Activated T-cell treated with anti-CD3 and anti-CD28 coated beads for 1 hour (primary cell): ENCODE measurements around the gene IL19.
A peak's percentile ranks its signal among the peaks of the same experiment; 100 is the strongest.

ENCODE experiments used
- DNase-seq: peaks from one replicate; pipeline ENCODE4 v3.0.0-alpha.2; 2020; ENCODE audit warnings: low read depth

IL19 gene

GRCh38 chr1:206770531-206771337 is at the start of gene IL19:
IL19 (plus strand) TSS chr1:206770773; CDS start chr1:206836663, 65,890 bp downstream.
- DNase-seq = no peak

GRCh38 chr1:206721454-206721853 is 49.1 kb upstream of the IL19 start:
- DNase-seq = no peak

GRCh38 chr1:206722751-206723461 is 47.7 kb upstream of the IL19 start:
- DNase-seq = no peak

GRCh38 chr1:206723462-206723804 is 47.1 kb upstream of the IL19 start:
- DNase-seq = no peak

GRCh38 chr1:206723805-206724472 is 46.6 kb upstream of the IL19 start:
- no peak for DNase-seq

- peak; percentile 52 for DNase-seq
Observed at GRCh38 chr1:206725109-206725963, 45.2 kb upstream of the IL19 start.

- no peak for DNase-seq
Observed at GRCh38 chr1:206727981-206728696, 42.4 kb upstream of the IL19 start.

GRCh38 chr1:206728697-206728987 is 41.9 kb upstream of the IL19 start:
- no peak for DNase-seq

GRCh38 chr1:206729050-206729449 is 41.5 kb upstream of the IL19 start:
- DNase-seq = no peak

- no peak for DNase-seq
Observed at GRCh38 chr1:206729507-206729906, 41.1 kb upstream of the IL19 start.

GRCh38 chr1:206732508-206732907 is 38.1 kb upstream of the IL19 start:
- no peak for DNase-seq

GRCh38 chr1:206732992-206733391 is 37.6 kb upstream of the IL19 start:
- no peak for DNase-seq

- peak; percentile 82 for DNase-seq
Observed at GRCh38 chr1:206734499-206735142, 36.0 kb upstream of the IL19 start.

- no peak for DNase-seq
Observed at GRCh38 chr1:206735553-206736031, 35.0 kb upstream of the IL19 start.

GRCh38 chr1:206736878-206737728 is 33.5 kb upstream of the IL19 start:
- DNase-seq = peak; percentile 25

GRCh38 chr1:206737729-206738201 is 32.8 kb upstream of the IL19 start:
- DNase-seq = no peak

- DNase-seq = no peak
Observed at GRCh38 chr1:206738370-206739366, 31.9 kb upstream of the IL19 start.

GRCh38 chr1:206739411-206740076 is 31.0 kb upstream of the IL19 start:
- DNase-seq = no peak
